Adrenal gland (tissue), 12 donors: ENCODE measurements around the gene SGIP1. TPM values are rescaled to one million over a fixed set of nuclear protein-coding genes. Genes with fewer than 3 reads are reported as not detected.

Experiments
- DNase-seq, 7 donors: peaks; one replicate each; pipeline ENCODE4 v3.0.0-alpha.2; 2019 to 2020
- H3K27ac ChIP-seq, 5 donors: fragments of 200-600 bp; sonication (generic) in 4 of 5; 1 replicate in 3 of 5; 2 replicates in 2 of 5; pipeline versions ENCODE4 v1.5.1 to v1.8.0; 2016 to 2020; ENCODE audit warnings: mild to moderate bottlenecking in 1 of 5
- H3K27me3 ChIP-seq: fragments of 200-600 bp; 2 replicates; pipeline ENCODE4 v1.8.0; 2021
- H3K36me3 ChIP-seq, 2 donors: fragments of 200-600 bp; replicated peaks in 1 of 2; 1 replicate in 1 of 2; 2 replicates in 1 of 2; pipeline versions ENCODE4 v1.5.1 to v1.8.0; 2018 to 2022
- H3K4me1 ChIP-seq, 2 donors: fragments of 200-600 bp; replicated peaks in 1 of 2; 1 replicate in 1 of 2; 2 replicates in 1 of 2; pipeline versions ENCODE4 v1.5.1 to v1.8.0; 2018 to 2021
- H3K4me3 ChIP-seq, 4 donors: fragments of 200-600 bp; sonication (generic) in 3 of 4; one replicate each; pipeline ENCODE4 v1.5.1; 2016 to 2018
- H3K9me3 ChIP-seq, 3 donors: fragments of 200-600 bp; sonication (generic) in 1 of 3; replicated peaks in 1 of 3; 1 replicate in 2 of 3; 2 replicates in 1 of 3; pipeline versions ENCODE4 v1.5.1 to v1.8.0; 2016 to 2021
- CTCF ChIP-seq, 6 experiments: fragments of 450-650 bp in 4 of 6; fragments of 200-600 bp in 2 of 6; sonication (generic) in 1 of 6; IDR thresholded peaks; 1 replicate in 5 of 6; 2 replicates in 1 of 6; pipeline versions ENCODE4 v1.5.1 to v1.8.0; 2016 to 2021; ENCODE audit warnings: antibody characterized with exemption in 6 of 6, mild to moderate bottlenecking in 2 of 6, moderate library complexity in 1 of 6
- POLR2A ChIP-seq, 2 donors: fragments of 450-650 bp; IDR thresholded peaks; one replicate each; pipeline ENCODE4 v1.6.1; 2017; ENCODE audit warnings: antibody characterized with exemption in 2 of 2, mild to moderate bottlenecking in 2 of 2, moderate library complexity in 1 of 2
- WGBS, 4 donors: extraction: QIAGEN DNeasy Blood & Tissue Kit in 2 of 4; methylation state at CpG; one replicate each; pipeline versions ENCODE4 v1.1.5 to v1.1.7; 2013 to 2017; 5-methylcytosine and 5-hydroxymethylcytosine counted together
- intact Hi-C, 2 donors: fragments of 100-400 bp; cut with DNase I; formaldehyde crosslinking; loops; one replicate each; pipeline versions ENCODE4 v1.14.1 to v1.15.0; 2022 to 2023
- polyA plus RNA-seq, 3 donors: library from polyadenylated mRNA; stranded (reverse); fragments of 200-250 nt in 2 of 3; fragments of 350-450 nt in 1 of 3; fragmentation: Illumina TruSeq in 1 of 3; extraction: RNeasy Lipid Tissue Mini Kit (QIAGEN cat#74804) in 1 of 3; gene quantifications; one replicate each; pipeline ENCODE4 v1.2.3, GENCODE V29; 2013 to 2014
- total RNA-seq, 9 donors: library from RNA; depleted of rRNA in 4 of 9; stranded (reverse); fragments of >200 nt in 4 of 9; fragments of 120-200 nt in 1 of 9; fragmentation: NEBNext Ultra II Directional in 1 of 9; extraction: Animal tissue kit (Norgen Biotek cat#: 25700) in 1 of 9; gene quantifications; one replicate each; pipeline versions ENCODE4 v1.1.0 to v1.2.4, GENCODE V29; 2013 to 2023
- donor health status: healthy with polysubstance abuse.
- donor health status: Bipolar disorder and iron deficiency.
- donor health status: DM: yes; HTN: yes; CAD: no.
- donor health status: DM: no; HTN: no; CAD: no.
- donor health status: DM: no; HTN: no; CAD: no.
- donor health status: DM: yes; HTN: yes; CAD: no.

SGIP1 gene
- total and polyA plus RNA-seq, 12 donors = 0.52 to 8.4 (median 1.9) TPM; not detected in 1

GRCh38 chr1:66767626-66768025 lies 233.7 kb downstream of the SGIP1 start:
- Histone ChIP-seq H3K4me1 (no peaks in the 10 kb centered on the region), H3K4me3 (no peak overlapping the region), H3K9me3 (no peaks in the 10 kb centered on the region), H3K36me3 (no peaks in the 10 kb centered on the region), H3K27me3 (no peaks in the 10 kb centered on the region), H3K27ac (no peak overlapping the region)
- intact Hi-C loops = loop anchor here (10.0 kb wide), 3 partner anchors 227 to 437 kb away; no protein-coding TSS in a partner anchor
- TF ChIP-seq CTCF (IDR thresholded peaks at IDR 0.05) (no peak), POLR2A (IDR thresholded peaks at IDR 0.05) (no peak)
- DNase-seq = no peak

- Histone ChIP-seq H3K27ac (no peak overlapping the region), H3K4me1 (no peaks in the 10 kb centered on the region), H3K4me3 (no peak overlapping the region), H3K27me3 (no peaks in the 10 kb centered on the region), H3K9me3 (no peaks in the 10 kb centered on the region), H3K36me3 (no peaks in the 10 kb centered on the region)
- TF ChIP-seq CTCF (IDR thresholded peaks at IDR 0.05) (no peak), POLR2A (IDR thresholded peaks at IDR 0.05) (no peak)
- 85 to 98% (median 89%) methylated on average over 1 of the region's 1 CpG for WGBS, 4 donors
- intact Hi-C loops = loop anchor here (10.0 kb wide), 3 partner anchors 226 to 436 kb away; no protein-coding TSS in a partner anchor
- no peak for DNase-seq
Measured at GRCh38 chr1:66768965-66769364, 235.0 kb downstream of the SGIP1 start.

GRCh38 chr1:66769512-66770229 lies 235.7 kb downstream of the SGIP1 start:
- DNase-seq = no peak
- 82 to 92% (median 90%) methylated on average over 7 of the region's 7 CpGs for WGBS, 4 donors
- H3K27me3 ChIP-seq = no peaks in the 10 kb centered on the region
- H3K27ac ChIP-seq = no peak overlapping the region
- no peaks in the 10 kb centered on the region for H3K4me1 ChIP-seq
- no peak for TF ChIP-seq CTCF (IDR thresholded peaks at IDR 0.05)
- no peak for TF ChIP-seq POLR2A (IDR thresholded peaks at IDR 0.05)
- no peaks in the 10 kb centered on the region for H3K36me3 ChIP-seq
- no peaks in the 10 kb centered on the region for H3K9me3 ChIP-seq
- intact Hi-C loops = loop anchor here (10.0 kb wide), 4 partner anchors 145 to 435 kb away; no protein-coding TSS in a partner anchor
- H3K4me3 ChIP-seq = no peak overlapping the region

GRCh38 chr1:66770240-66770639 lies 236.3 kb downstream of the SGIP1 start:
- intact Hi-C loops = loop anchor here in 1 of 2 donors (10.0 kb wide), 1 partner anchor 145 kb away; no protein-coding TSS in a partner anchor
- no peak for DNase-seq
- WGBS, 4 donors = 93 to 100% (median 99%) methylated on average over 2 of the region's 2 CpGs

More at GRCh38 chr1:66770240-66770639, 236.3 kb downstream of the SGIP1 start:
- Histone ChIP-seq H3K36me3 (no peaks in the 10 kb centered on the region), H3K4me3 (no peak overlapping the region), H3K4me1 (no peaks in the 10 kb centered on the region), H3K27ac (no peak overlapping the region), H3K27me3 (no peaks in the 10 kb centered on the region), H3K9me3 (no peaks in the 10 kb centered on the region)
- TF ChIP-seq POLR2A (IDR thresholded peaks at IDR 0.05) = no peak
- TF ChIP-seq CTCF (IDR thresholded peaks at IDR 0.05) = no peak
